Stimulated activated CD8-positive, alpha-beta memory T cell treated with anti-CD3 and anti-CD28 coated beads, Interleukin-4, amount 100 ng/mL, for 48 hours (primary cell): ENCODE measurements around the gene TTLL8.
"Not testable (repeated sequence)": the region's sequence is repeated elsewhere in the genome, so short reads cannot be mapped to it uniquely, and the experiment has no call there.

Experiments
- DNase-seq: peaks from one replicate; pipeline ENCODE4 v3.0.0-alpha.2; 2020

TTLL8 gene

GRCh38 chr22:50058061-50058905, at the start of gene TTLL8:
TTLL8 (minus strand) TSS chr22:50058298.
- DNase-seq, result no peak

- no peak for DNase-seq
Measured at GRCh38 chr22:50107529-50107928, 49.4 kb upstream of the TTLL8 start.

GRCh38 chr22:50105208-50106100, 47.4 kb upstream of the TTLL8 start:
- DNase-seq, result no peak

GRCh38 chr22:50104141-50104544, 46.0 kb upstream of the TTLL8 start:
- DNase-seq, result no peak

- no peak for DNase-seq
Measured at GRCh38 chr22:50102946-50103345, 44.8 kb upstream of the TTLL8 start.

GRCh38 chr22:50101870-50102565, 43.9 kb upstream of the TTLL8 start:
- no peak for DNase-seq

GRCh38 chr22:50098052-50098451, 40.0 kb upstream of the TTLL8 start:
- DNase-seq, result no peak

GRCh38 chr22:50092342-50092741, 34.2 kb upstream of the TTLL8 start:
- DNase-seq, result no peak

GRCh38 chr22:50091092-50091768, 33.1 kb upstream of the TTLL8 start:
- DNase-seq, result no peak

GRCh38 chr22:50090412-50090714, 32.3 kb upstream of the TTLL8 start:
- no peak for DNase-seq

- DNase-seq, result peak; percentile 43
Measured at GRCh38 chr22:50089682-50090411, 31.7 kb upstream of the TTLL8 start, which contains the start of gene MOV10L1. MOV10L1 (plus strand) TSS chr22:50090006; CDS start chr22:50090089, 83 bp downstream.

GRCh38 chr22:50089231-50089630, 31.1 kb upstream of the TTLL8 start:
- no peak for DNase-seq

- DNase-seq, result no peak
Measured at GRCh38 chr22:50088096-50088495, 30.0 kb upstream of the TTLL8 start.

GRCh38 chr22:50087646-50088045, 29.5 kb upstream of the TTLL8 start:
- DNase-seq, result no peak

GRCh38 chr22:50086975-50087374, 28.9 kb upstream of the TTLL8 start:
- DNase-seq, result not testable (repeated sequence)

GRCh38 chr22:50086526-50086925, 28.4 kb upstream of the TTLL8 start:
- DNase-seq, result no peak

- peak; percentile 44 for DNase-seq
Measured at GRCh38 chr22:50085211-50085972, 27.3 kb upstream of the TTLL8 start, which contains the start of gene MLC1. MLC1 (minus strand) TSS chr22:50085426; CDS start chr22:50084902, 524 bp downstream.

- no peak for DNase-seq
Measured at GRCh38 chr22:50084614-50085021, 26.5 kb upstream of the TTLL8 start.

GRCh38 chr22:50084080-50084477, 26.0 kb upstream of the TTLL8 start:
- DNase-seq, result no peak

GRCh38 chr22:50083462-50084079, 25.5 kb upstream of the TTLL8 start:
- no peak for DNase-seq
